DMS153 treated with DMSO at 0.1 percent for 48 hours (cell line): ENCODE measurements around the gene LGALS8.

Experiments used
- DNase-seq: peaks from one replicate; lab custom pipeline; 2025; ENCODE audit not compliant: unreplicated experiment; lab: John Stamatoyannopoulos, UW

LGALS8 gene

GRCh38 chr1:236581528-236581927 is 57.7 kb downstream of the LGALS8 start:
- DNase-seq = no peak

DNA sequence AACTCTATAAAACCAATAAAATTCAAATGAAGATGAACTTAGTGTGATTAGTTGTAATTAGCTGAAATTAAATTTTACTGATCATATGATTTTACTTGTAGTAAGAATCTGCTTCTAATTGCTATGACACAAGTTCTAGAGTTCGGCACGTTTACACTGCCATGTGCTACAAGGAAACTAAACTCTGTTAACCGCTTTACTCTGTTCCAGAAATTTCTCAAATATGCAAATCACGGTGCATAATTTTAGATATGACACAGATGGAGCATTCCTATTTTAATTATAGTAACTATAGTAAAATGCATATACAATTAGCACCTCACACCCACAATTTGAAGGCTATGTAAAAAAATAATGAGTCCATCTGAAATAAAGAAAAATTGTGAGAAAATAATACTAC is 65.7 kb downstream of the LGALS8 start:
- DNase-seq = no peak

GRCh38 chr1:236590553-236591150 is 66.9 kb downstream of the LGALS8 start:
- no peak for DNase-seq

DNA sequence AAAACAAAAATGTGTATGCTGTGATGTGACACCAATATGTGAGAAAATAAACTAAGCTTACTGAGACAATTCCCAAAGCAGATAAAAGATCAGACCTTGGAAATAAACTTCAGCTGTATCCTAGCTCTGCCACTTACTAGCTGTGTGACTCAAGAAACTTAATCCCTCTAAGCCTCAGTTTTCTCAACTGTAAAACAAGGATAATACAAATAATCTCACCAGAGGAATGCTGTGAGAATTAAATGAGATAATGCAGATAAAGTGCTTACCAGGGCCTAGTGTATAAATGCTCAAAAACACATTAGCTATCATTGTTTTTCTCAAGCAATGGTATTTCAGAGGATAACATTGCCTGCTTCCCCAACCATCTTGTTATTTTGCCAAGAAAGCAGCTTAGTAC is 78.4 kb downstream of the LGALS8 start:
- no peak for DNase-seq
